Fibroblast of the aortic adventitia (primary cell): ENCODE measurements around the gene GALNT13. TPM values are rescaled to one million over a fixed set of nuclear protein-coding genes. Genes with fewer than 3 reads are reported as not detected.

Experiments
- DNase-seq: peaks from one replicate; pipeline ENCODE4 v3.0.0-alpha.2; 2010; ENCODE audit warnings: low read depth
- H3K4me3 ChIP-seq: 2 replicates; pipeline ENCODE4 v1.5.1; 2011; ENCODE audit warnings: low read depth, mild to moderate bottlenecking, control low read depth, low read length, moderate library complexity
- CTCF ChIP-seq: IDR thresholded peaks from 2 replicates; pipeline ENCODE4 v1.5.1; 2011; ENCODE audit warnings: mild to moderate bottlenecking, low read length, control low read depth, inconsistent platforms; ENCODE audit not compliant: insufficient read depth
- total RNA-seq: library from RNA; depleted of rRNA; stranded (reverse); fragments of >200 nt; gene quantifications from 2 replicates; pipeline ENCODE4 v1.2.3, GENCODE V29; 2012; ENCODE audit warnings: low replicate concordance

GALNT13 gene
- total RNA-seq, 1 donor = 0.45 TPM

GRCh38 chr2:154449951-154450658 lies 578.4 kb downstream of the GALNT13 start:
- DNase-seq = no peak
- TF ChIP-seq CTCF = no peak
- H3K4me3 ChIP-seq = no peak overlapping the region

GRCh38 chr2:154452471-154452870 lies 580.7 kb downstream of the GALNT13 start:
- no peak for TF ChIP-seq CTCF
- H3K4me3 ChIP-seq = no peak overlapping the region
- no peak for DNase-seq

DNA sequence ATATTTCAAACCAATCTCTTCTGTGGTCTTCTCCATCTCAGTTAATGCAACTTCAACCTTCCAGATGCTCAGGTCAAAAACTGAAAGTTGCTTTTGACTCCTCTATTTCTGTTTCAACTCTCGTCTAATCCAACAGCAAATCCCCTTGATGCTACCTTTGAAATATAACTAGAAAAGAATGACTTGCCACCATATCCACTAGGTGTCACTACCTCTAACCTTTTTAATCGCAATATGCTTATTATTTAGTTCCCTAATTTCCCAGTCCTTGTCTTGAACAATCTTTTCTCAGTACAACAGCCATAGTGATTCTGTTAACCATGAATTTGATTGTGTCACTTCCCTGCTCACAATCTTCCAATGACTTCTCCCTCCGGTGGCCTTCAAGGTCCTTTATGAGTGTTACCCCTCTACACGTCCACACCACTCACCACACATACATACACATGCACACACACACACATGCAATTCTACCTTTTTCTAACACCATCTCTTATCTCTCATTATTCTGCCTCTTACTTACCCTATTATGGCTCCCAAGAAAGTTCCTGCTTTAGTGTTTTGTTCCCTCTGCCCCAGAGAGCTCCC lies 581.3 kb downstream of the GALNT13 start:
- no peak overlapping the region for H3K4me3 ChIP-seq
- DNase-seq = peak; percentile 26
- TF ChIP-seq CTCF = peak; percentile 33

DNA sequence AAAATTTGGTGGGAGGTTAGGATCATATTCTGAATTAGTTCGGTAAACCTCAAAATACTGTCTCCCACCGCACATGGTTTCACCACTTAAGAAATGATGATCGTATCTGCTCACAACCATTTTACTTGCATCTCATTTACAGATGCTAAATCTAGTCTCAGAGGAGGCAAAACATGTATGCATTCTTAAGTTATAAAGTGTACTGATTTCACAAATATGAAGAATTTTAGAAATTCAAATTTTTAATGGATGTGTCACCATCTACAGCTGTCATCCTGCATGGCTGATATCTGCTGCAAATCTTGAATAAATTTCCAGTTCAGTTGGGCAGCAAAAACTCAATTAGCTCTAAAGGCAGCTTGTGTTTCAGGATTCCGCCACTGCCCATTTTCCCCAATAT lies 583.4 kb downstream of the GALNT13 start:
- H3K4me3 ChIP-seq = peak overlapping the region; percentile 38
- DNase-seq = peak; percentile 23
- TF ChIP-seq CTCF = no peak

- TF ChIP-seq CTCF = no peak
- peak overlapping the region; percentile 38 for H3K4me3 ChIP-seq
- peak; percentile 23 for DNase-seq
Observed at GRCh38 chr2:154455866-154456265, 584.1 kb downstream of the GALNT13 start.

DNA sequence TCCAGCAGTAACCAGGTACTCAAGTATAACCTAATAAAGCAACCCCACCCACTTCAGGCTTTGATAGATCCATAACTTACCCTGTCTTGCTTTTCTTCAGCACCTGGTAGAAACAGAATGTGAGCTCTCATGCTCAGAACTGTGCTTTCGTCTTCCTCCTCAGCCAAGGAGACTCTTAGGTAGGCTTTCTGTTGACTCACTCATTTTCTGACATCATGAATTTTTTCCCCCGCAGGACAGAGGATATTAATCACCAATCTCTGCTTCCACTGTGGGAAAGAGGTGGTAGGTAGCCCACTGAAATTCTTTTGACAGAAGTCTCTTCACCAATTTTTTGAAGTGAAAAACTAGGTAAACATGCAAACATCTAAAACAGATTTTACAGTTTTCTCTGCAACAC lies 585.6 kb downstream of the GALNT13 start:
- TF ChIP-seq CTCF = no peak
- H3K4me3 ChIP-seq = no peak overlapping the region
- no peak for DNase-seq
